NCI-H1436 treated with DMSO at 0.1 percent for 48 hours (cell line): ENCODE measurements around the gene TADA2A.
"Not testable (repeated sequence)": the region's sequence is repeated elsewhere in the genome, so short reads cannot be mapped to it uniquely, and the experiment has no call there.

Experiments
- DNase-seq: peaks from one replicate; lab custom pipeline; 2025; lab: John Stamatoyannopoulos, UW

Gene TADA2A

DNA sequence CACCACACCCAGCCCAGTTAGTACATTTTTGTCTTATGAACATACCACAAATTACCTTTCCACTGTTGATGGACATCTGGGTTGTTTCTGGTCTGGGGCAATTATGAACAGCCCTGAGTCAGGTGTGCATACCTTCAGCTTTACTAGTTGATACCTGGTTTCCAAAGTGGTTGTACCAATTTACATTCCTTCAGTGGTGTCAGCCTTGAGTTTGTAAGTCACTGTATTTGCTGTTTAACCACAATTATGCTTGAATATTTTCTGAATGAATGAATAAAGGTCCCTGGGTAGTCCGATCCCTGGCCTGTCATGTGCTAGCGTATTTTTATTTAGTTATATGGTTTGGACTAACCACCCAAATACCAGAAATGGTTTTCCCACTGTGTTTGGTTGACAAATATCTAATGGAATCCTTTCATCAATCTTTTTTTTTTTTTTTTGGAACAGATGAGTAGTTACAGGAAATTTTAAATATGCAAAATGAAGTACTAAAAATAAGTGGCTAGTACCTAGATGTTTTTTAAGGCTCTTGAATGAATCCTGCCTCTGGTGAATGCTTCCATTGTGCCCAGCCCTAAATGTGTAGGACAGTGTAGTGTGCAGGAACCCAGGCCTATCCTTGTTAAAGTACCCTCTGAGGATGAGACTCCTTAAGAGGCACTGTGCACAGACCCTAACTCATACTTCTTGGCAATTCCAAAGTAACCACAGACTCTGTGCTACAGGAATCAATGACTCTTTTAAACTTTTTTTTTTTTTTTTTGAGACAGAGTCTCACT lies 86.8 kb downstream of the TADA2A start:
- DNase-seq: no peak

DNA sequence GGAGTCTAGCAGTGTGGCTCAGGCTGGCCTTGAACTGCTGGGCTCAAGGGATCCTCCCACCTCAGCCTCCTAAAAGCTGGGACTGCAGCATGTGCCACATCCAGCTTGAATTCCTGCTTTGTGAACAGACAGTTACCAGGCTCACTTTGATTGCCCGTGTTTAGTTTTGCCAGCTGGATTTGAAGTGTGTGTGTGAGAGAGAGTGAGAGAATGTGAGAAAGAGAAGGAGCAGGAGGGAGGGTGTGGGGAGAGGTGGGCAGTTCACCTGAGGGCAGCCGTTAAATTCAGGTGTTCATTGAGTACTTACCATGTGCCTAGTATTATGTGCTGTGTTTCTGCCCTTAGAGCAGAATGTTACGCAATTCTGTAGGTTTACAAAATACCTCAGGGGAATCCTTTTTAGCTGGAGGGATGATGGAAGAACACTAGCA lies 87.7 kb downstream of the TADA2A start:
- no peak for DNase-seq

GRCh38 chr17:37494971-37495370 lies 88.3 kb downstream of the TADA2A start:
- no peak for DNase-seq

GRCh38 chr17:37500378-37500777 lies 93.7 kb downstream of the TADA2A start:
- no peak for DNase-seq

DNA sequence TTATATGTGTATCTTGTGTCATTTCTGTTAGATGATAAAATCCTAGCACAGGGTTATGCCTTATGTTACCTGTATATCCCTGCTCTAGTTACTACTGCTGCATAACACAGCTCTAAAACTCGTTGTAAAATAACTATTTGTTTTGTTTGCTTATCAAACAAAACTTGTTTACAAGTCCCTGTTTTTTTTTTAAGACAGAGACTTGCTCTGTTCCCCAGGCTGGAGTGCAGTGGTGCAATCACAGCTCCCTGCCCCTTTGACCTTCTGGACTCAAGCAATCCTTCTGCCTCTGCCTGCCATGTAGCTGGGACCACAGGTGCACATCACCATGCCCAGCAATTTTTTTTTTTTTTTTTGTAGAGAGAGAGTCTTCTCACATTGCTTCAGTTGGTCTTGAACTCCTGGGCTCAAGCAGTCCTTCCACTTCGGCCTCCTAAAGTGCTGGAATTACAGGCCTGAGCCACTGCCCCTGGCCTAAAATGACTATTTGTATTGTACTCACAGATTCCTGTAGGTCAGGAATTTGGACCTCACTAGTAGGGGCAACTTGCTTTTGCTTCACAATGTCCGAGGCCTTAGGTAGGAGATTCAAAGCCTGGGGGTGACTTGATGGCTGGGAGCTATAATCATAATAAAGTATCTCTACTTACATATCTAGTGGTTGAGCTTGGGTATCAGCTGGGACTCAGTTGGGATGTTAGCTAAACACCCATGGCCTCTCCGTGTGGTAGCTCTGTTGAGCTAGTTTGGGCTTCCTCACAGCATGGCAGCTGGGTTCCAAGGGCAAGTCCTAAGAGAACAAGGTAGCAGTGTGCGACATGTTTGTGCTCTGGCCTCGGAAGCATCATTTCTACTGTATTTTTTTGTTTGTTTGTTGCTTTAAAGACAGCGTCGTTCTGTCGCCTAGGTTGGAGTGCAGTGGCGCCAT lies 95.6 kb downstream of the TADA2A start:
- no peak for DNase-seq

DNA sequence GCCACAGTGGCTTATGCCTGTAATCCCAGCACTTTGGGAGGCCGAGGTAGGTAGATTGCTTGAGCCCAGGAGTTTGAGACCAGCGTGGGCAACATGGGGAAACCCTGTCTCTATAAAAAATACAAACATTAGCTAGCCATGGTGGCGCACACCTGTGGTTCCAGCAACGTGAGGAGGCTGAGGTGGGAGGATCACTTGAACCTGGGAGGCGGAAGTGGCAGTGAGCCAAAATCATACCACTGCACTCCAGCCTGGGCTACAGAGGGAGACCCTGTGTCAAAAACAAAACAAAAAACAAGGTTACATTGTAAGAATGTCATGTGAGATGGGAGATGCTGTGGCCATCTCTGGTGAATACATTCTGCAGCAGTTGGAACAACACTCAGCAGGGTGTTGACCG lies 96.5 kb downstream of the TADA2A start:
- DNase-seq: no peak

DNA sequence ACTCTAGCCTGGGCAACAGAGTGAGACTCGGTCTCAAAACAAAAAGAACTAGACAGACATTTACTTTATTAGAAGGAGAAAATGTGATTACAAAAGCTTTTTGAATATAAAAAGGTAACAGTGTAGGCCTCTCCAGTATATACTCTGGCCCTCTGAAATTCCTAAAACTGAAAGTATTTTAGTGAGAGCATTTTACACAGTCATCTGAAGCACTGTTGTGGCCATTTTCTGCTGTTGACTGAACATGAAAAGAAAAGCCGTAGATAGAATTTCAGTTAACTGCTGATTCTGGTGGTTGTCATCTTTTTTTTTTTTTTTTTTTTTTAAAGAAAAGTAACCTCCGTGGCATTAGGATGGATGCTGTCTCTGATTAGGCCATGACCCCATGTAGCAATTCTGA lies 98.6 kb downstream of the TADA2A start:
- no peak for DNase-seq

DNA sequence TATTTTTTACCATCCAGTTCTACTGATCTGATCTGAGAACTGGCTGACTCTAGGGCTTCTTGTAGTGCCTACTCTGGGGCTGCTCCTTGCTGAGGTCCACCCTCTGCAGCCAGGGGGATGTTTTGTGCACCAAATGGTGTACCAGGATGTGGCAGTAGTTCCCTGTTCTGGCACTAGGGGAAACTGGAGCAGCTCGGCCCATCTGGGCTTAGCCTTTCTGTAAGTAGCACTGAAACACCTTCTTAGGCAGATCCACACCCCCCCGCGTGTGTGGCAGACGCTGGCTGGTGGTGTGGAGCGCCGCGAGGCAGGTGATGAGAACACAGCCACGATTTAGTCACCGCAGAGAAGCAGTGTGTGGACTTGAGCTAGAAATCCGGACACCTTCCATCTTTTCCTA lies 100.0 kb downstream of the TADA2A start:
- no peak for DNase-seq

GRCh38 chr17:37507111-37507510 lies 100.4 kb downstream of the TADA2A start:
- DNase-seq: no peak

DNA sequence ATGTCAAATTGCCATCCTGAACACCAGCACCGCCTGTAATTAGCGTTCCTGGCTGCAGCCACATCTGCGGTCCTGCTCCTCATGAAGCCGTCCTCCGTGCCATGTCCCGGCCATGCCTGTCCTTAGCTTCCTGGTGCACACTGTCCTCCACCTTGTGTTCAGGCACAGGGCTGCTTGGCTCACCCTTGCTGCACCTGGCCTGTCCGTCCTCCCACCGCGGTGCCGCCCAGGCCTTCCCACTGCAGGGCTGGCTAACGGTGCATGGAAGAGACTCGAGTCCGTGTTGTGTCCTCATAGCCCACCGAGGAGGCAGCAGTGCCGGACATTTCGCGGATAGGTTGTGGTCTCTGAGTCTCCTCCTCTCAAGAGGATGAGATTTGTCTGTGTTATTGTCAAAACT lies 103.4 kb downstream of the TADA2A start:
- no peak for DNase-seq

GRCh38 chr17:37511642-37512041 lies 105.0 kb downstream of the TADA2A start:
- not testable (repeated sequence) for DNase-seq

- DNase-seq: no peak
Measured at GRCh38 chr17:37512442-37513068, 105.9 kb downstream of the TADA2A start.

DNA sequence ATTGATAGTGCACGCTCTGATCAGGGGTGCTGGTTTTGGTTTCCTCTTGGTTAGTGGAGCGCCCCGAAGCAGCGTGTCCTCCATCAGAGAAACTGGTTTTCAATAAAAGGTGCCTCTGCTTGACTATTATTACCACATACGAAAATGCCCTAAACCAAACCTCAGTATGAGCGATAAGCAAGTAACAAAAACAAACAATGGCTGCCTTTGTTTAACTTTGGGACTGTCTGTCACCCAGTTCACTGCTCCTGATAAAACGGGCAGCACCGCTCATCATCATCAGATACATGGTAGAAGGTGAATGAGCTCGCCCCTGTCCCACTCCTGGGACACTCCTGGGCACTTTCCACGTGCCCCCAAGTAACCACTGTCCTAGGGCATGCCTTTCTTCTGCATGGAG lies 107.0 kb downstream of the TADA2A start:
- DNase-seq: no peak

GRCh38 chr17:37516127-37516571 lies 109.5 kb downstream of the TADA2A start:
- DNase-seq: no peak

DNA sequence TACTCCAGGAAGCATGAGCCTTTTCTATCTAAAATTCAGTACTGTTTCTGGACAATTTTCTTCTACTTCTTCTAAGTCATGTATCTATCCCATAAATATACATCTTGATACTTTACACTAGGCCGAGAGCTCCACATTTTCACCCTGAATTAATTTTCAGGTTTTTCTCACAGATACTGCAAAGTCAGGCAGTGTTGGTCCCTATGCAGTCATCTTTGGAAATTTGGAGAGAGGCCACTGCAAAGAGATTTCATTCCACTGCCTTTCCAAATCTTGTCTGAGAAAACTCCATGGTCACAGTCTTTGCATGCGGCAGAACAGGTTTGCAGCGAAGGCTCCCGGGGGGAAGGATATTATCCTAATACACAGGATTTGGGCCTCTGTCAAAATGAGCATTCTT lies 111.2 kb downstream of the TADA2A start:
- no peak for DNase-seq

DNA sequence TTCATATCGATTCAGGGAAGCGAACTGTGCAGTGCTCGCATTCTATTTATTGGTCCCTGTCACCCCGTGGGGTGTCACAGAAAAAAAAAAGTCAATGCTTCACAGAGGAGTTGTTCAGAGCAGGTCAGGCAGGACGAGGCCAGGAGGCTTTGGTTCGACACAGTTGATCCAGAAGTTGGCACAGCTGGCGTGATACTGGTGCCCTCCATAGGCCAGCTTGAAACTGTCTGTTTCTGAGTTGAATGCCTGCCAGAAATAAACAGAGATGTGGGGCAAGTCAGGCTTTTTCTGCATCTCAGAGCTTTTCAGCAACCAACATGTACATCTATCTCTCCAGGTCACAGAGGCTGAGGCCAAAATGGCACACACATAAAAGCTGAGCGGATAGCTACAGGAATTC lies 112.1 kb downstream of the TADA2A start:
- no peak for DNase-seq

- no peak for DNase-seq
Measured at GRCh38 chr17:37519251-37519985, 112.7 kb downstream of the TADA2A start.

GRCh38 chr17:37520174-37520573 lies 113.5 kb downstream of the TADA2A start:
- DNase-seq: no peak

- DNase-seq: no peak
Measured at GRCh38 chr17:37521821-37522220, 115.1 kb downstream of the TADA2A start.

GRCh38 chr17:37523715-37524219 lies 117.1 kb downstream of the TADA2A start:
- DNase-seq: no peak

DNA sequence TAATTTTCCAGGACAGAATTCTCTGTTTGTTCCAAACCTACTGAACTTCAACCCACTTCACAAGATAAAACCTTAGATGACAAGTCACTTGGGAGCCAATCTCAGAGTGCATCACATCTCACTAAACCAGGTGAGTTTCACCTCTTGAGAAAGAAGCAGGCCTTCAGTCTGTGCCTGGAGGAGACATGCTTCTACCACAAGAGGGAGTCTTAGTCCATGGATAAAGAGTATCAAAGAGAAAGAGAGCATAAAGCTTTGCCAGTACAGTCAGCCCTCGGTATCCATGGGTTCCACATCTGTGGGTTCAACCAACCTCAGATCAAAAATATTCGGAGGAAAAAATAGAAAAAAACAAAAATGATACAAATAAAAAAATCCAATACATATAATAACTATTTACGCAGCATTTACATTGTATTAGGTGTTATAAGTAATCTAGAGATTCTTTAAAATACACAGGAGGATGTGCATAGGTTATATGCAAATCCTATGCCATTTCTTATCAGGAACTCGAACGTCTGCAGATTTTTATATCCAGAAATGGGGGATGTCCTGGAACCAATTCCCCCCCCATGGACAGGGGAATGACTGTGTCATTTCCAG lies 120.7 kb downstream of the TADA2A start:
- peak; percentile 1 for DNase-seq
